Middle frontal gyrus (tissue), 1 donor: Measurements from ENCODE around the gene SAP130.

ENCODE experiments used
- DNase-seq: peaks from one replicate; pipeline ENCODE4 v3.0.0-alpha.2; 2015; ENCODE audit warnings: low spot score; ENCODE audit errors: extremely low spot score

Gene SAP130

DNA sequence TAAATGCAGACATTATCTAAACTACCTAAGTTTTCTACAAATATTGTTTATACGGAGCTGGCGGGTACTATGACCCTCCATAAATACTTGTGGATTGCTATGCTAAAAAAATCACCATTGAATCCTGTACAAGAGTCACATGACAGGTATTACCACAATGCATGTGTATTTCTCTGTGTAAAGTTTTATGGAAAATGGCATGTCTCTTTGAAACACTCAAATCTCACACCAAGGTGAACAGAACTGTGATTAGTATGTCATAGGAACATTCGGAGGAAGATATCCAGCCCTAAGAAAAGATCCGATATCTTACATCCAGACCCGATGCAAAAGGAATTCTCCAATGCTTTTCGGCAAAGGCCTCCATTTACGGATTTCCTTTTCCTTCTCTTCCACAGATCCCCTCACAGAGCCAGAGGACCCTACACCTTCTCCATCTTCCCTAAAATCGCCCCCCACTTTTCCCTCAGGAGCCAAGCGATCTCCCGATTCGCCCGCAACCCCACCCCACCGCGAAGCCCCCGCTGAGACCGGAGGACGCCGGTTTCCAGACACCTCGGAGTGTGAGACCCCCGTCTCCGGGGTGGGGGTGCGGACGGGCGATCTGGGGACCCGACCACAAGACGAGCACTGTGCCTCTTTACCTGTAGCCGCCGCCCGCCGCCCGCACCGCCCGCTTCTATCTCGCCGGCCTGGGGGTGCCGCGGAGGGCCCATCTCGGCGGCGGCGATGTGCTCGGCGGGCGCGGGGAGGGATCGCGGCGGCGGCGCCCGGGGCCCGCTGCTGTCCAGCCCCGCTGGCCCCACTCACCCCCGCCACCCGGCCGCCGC is 1.2 kb downstream of the SAP130 start:
- DNase-seq, result no peak

DNA sequence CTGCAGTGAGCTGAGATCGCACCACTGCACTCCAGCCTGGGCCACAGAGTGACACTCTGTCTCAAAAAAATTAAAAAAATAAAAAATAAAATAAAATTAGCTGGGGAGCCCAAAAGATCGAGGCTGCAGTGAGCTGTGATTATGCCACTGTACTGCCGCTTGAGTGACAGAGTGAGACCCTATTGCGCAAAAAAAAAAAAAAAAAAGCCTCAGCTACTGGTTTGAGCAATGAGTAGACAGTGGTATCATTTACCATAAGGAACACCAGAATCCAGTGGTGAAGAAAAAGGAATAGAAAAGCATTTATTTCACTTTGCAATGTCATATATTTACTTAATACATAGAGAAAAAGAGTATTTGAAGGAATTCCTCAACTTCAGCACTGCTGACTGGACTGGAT is 3.0 kb downstream of the SAP130 start:
- DNase-seq, result no peak

DNA sequence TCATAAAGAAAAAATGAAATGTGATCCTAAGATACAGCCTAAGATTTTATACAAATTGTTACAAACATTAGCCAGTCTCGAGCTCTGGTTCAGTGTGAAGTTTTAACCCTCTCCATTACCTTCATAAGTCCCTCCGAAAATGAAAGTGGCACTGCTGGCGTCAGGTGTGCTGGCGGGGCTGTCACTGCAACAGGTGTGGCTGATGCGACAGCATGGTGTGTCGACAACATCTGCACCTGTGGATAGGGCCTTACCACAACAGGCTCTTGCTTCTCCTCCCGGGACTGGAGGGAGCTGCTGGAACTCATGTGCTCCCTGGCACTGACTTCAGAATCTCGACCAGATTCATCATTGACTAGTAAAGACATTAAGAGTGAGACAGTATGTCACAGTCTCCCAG is 10.3 kb downstream of the SAP130 start:
- DNase-seq, result no peak

- DNase-seq, result peak; percentile 22
Measured at GRCh38 chr2:128016620-128017019, 11.2 kb downstream of the SAP130 start.

DNA sequence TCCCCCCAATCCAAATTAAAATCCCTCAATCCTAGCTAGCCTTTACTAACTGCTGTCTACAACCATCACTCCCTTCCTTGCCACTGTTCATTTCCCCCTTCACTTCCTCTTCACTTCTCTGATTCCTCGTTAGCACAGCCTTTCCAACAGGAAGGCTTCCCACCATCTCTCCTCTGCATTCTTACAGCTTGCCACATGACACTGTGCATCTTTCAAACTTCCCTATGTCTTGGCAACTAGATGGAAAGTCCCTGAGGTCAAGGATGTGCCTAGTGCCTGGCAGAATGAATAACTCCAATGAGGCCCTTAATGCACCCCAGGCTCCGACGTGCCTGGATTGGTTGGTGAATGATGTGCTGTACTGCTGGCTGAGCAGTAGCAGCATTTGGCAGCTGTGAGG is 15.2 kb downstream of the SAP130 start:
- no peak for DNase-seq

DNA sequence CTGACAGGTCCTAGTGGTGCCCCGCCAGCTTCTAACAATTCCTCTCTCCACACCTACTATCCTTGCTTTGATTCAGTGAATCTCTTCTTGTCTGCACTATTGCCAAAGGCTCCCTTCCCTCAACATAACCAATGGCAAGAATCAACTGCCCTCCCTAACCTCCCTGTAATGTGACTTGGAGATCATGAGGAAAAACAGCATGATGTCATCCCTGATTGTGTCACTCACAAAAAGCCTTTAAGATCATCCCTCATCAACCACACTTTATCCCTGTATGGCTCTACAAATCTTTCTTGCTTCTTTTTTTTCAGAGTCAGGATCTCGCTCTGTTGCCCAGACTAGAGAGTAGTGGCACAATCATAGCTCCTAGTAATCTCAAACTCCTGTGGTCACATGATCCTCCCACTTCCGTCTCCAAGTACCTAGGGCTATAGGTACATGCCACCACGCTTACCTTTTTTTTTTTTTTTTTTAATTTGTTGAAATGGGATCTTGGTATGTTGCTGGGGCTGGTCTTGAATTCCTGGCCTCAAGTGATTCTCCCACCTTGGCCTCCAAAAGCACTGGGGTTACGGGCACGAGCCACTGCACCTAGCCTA is 19.7 kb downstream of the SAP130 start:
- DNase-seq, result no peak

GRCh38 chr2:128004509-128004908 is 23.4 kb downstream of the SAP130 start:
- DNase-seq, result no peak

DNA sequence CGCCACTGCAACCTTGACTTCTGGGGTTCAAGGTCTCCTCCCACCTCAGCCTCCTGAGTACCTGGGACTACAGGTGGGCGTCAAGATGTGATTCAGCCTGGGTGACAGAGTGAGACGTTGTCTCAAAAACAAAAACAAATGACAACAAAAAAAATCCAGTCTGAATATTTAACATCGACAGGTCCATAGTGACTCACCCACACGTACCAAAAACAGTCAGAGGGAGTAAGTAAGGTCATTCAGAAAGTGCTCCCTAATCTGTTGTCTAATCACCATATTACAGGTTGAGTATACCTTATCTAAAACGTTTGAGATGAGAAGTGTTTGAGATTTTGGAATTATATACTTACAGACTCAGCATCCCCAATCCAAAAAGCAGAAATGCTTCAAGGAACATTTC is 24.4 kb downstream of the SAP130 start:
- no peak for DNase-seq

DNA sequence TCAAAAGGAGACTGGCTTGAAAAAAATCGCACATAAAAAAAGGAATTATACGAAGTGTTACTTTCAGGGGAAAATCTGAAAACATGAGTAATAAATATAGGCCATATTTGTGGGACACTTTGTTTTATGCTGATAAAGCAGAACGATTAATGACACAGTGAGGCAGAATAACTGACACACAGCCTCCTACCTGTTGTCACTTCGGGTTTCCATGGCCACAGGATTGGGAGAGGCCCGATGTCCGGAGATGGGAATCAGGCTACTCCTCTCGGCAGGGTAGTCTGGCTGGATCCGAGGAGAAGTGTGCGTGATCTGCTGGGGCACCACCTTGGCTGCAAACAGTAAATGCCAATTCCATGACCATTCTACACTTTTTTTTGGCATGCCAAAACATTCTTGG is 31.7 kb downstream of the SAP130 start:
- no peak for DNase-seq

DNA sequence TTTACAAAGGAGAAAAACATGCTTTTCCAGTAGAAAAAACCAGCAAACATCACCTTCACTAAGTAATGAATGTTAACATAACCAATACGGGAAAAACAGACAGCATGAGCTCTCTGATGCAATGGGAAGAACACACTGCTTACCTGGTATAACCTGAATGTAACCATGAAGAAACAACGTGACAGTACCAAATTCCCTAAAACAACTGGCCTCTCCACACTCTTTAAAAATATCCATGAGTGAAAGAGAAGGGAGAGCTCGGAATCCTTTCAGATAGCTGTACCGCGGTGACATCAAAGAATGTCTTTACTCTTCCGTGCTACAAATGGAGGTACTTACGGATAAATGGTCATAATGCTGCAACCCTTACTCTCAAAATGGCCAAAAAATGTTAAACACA is 32.1 kb downstream of the SAP130 start:
- no peak for DNase-seq

DNA sequence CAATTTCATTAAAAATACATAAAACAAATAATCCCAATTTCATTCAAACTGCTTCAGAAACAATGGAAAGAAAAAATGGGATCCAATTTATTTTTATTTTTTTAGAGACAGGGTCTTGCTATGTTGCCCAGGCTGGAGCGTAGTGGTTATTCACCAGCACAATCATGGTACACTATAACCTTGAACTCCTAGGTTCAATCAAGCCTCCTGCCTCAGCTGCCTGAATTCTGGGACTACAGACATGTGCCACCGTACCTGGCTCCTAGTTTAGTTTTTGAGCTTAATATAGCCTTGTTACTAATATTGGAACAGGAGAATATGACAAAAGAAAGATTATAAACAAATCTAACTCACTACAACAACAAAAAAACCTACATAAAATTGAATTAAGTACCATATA is 34.2 kb downstream of the SAP130 start:
- no peak for DNase-seq

- DNase-seq, result no peak
Measured at GRCh38 chr2:127991742-127992141, 36.1 kb downstream of the SAP130 start.

- DNase-seq, result no peak
Measured at GRCh38 chr2:127986548-127987079, 41.2 kb downstream of the SAP130 start.

DNA sequence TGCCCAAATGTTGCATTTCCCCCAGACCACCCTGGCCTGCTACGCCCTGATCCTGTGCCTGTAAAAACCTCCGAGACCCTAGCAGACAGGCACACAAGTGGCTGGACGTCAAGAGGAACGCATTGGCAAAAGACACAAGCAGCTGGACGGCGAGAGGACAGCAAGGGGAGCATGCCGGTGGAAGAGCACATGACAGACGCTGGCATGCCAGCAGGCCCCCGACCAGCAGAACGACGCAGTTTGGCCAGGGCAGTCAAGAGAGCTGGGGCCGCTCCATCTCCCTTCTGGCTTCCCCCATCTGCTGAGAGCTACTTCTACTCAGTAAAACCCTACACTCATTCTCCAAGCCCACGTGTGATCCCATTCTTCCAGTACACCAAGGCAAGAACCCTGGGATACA is 42.1 kb downstream of the SAP130 start:
- DNase-seq, result no peak

GRCh38 chr2:127985026-127985734 is 42.7 kb downstream of the SAP130 start:
- DNase-seq, result no peak

- no peak for DNase-seq
Measured at GRCh38 chr2:127984551-127984950, 43.3 kb downstream of the SAP130 start.

DNA sequence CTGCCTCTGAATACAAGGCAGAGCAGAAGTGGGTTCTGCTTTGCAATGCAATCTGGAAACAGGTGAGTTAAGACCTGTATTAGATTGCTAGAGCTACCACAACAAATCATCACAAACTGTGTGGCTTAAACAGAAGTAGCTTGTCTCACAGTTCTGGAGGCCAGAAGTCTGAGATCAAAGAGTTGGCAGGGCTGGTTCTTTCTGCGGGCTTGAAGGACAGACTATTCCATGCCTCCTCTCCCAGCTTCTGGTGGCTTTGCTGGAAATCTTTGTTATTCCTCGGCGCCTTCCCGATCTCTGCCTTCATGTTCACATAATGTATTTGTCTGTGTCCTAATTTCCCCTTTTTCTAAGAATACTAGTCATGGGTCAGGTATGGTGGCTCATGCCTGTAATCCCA is 58.4 kb downstream of the SAP130 start:
- no peak for DNase-seq

DNA sequence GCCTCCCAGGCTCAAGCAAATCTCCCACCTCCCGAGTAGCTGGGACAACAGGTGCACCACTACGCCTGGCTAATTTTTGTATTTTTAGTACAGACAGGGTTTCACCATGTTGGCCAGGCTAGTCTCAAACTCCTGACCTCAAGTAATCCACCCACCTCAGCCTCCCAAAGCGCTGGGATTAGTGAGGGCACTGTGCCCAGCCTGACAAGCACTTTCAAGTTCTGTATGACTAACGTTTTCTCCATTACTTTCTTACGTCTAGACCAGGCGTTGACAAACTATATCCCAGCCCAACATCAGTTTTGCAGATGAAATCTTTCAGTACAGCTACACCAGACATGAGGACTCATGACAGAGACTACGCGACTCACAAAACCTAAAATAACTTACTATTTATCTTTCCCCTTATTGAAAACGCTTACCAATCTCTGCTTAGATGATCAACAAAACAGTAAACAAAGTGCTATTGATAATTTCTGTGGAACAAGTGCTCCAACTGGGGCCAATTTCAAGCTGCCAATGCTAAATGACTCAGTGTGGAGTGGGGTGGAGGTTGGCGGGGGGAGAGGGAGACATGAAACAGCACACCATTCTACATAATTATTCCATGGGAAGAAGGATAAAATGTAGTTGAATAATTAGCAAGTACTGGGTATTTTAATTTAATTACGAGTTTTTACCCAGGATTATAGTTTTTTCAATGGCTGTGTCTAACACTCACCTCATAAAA is 59.1 kb downstream of the SAP130 start:
- no peak for DNase-seq

- DNase-seq, result no peak
Measured at GRCh38 chr2:127961729-127962128, 66.1 kb downstream of the SAP130 start.

DNA sequence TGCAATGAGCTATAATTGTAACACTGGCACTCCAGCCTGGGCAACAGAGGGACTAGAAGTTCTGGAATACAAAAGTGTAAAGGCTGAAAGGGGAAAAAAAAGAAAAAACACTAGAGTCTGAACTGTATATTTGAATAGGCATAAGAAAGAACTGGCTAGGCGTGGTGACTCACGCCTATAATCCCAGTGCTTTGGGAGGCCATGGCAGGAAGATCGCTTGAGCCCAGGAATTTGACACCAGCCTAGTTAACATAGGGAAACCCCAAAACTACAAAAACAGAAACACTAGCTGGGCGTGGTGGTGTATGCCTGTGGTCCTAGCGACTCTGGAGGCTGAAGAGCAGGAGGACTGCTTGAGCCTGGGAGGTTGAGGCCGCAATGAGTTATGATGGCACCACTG is 70.6 kb downstream of the SAP130 start:
- DNase-seq, result no peak

DNA sequence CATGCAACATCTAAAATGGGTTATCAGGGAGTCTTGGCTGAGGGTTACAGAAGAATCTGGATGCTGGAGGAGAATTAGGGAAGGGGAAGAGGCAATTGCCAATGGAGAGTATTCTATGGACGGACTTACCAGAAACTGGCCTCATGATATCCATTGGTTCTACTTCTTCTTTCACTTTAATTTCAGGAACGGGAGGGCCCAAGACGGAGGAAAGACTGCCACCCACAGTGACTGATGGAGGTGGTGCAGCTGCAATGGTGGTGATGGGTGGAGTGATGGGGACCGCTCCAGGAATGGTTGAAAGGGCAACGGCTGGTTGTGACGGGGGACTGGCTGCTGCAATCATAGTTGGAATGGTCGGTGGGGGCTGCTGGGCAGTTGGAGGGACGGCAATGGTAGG is 73.0 kb downstream of the SAP130 start:
- no peak for DNase-seq

DNA sequence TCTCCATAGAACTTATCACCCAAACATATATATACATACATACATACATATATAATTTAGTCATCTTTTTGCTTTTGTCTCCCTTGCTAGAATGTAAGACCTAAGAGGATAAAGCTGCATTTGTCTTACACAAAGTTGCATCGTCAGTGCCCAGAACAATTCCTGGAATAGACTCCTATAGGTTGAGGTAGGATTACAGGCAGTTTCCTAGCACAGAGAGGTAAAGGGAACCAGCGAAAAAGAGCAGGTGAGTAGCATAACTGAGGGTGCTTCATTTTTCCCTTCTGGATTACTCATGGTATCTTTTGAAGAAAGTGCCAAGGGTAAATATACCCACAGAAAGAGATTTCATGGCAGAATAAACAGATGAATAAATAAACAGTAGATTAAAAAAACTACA is 74.0 kb downstream of the SAP130 start:
- no peak for DNase-seq
